K562 (cell line): ENCODE data around the gene PDGFRA. TPM values are rescaled to one million over a fixed set of nuclear protein-coding genes. Genes with fewer than 3 reads are reported as not detected.
A peak's percentile ranks its signal among the peaks of the same experiment; 100 is the strongest.
"Not testable (repeated sequence)": the region's sequence is repeated elsewhere in the genome, so short reads cannot be mapped to it uniquely, and the experiment has no call there.

Experiments
- ATAC-seq: fragments of 200-7000 bp; cut with Tn5 transposase; 3 replicates; pipeline ENCODE4 v1.9.1; 2020; ENCODE audit warnings: moderate library complexity
- BruUV-seq: library from RNA; stranded (reverse); fragments of 400-500 nt; replicated peaks from 2 replicates; lab custom pipeline; 2021; lab: Mats Ljungman, UMichigan
- CTCF ChIA-PET: fragments of 300-600 bp; formaldehyde crosslinking; extraction: SDS; loops from one replicate; lab custom pipeline; 2021; ENCODE audit warnings: low intra/inter-chr PET ratio; lab: Yijun Ruan, JAX
- POLR2A ChIA-PET: fragments of 300-600, 350-650 bp; sonication (Branson Sonifier 250); formaldehyde crosslinking; extraction: SDS; loops from one replicate; lab custom pipeline; 2021; ENCODE audit warnings: antibody characterized with exemption, inconsistent platforms; lab: Yijun Ruan, JAX
- DNase-seq, 4 experiments: peaks; one replicate each; pipeline versions ENCODE4 v3.0.0 to v3.0.0-alpha.2; 2011 to 2018; ENCODE audit warnings: low spot score in 3 of 4, mixed read lengths in 3 of 4; ENCODE audit errors: extremely low read depth in 1 of 4
- FAIRE-seq: peaks from 2 replicates; lab custom pipeline; 2011; peaks lifted over from hg19 to GRCh38; lab: Jason Lieb, UNC
- H2AFZ ChIP-seq: 2 replicates; pipeline ENCODE4 v1.6.0; 2011; ENCODE audit warnings: low read depth, low read length, control low read depth, inconsistent platforms
- H3K27ac ChIP-seq: fragments of 200-600 bp; 3 replicates; pipeline ENCODE4 v1.8.0; 2011; ENCODE audit warnings: low read depth, mild to moderate bottlenecking, control low read depth, inconsistent platforms, low read length, moderate library complexity, mixed read lengths; ENCODE audit errors: extremely low read depth
- H3K27me3 ChIP-seq, 2 experiments: fragments of 300-600 bp in 1 of 2; 2 replicates in 1 of 2; 3 replicates in 1 of 2; pipeline versions ENCODE4 v1.6.0 to v1.8.0; 2011; ENCODE audit warnings: inconsistent platforms in 2 of 2, low read length in 2 of 2, mild to moderate bottlenecking in 1 of 2, mixed read lengths in 1 of 2, moderate library complexity in 1 of 2; ENCODE audit not compliant: control insufficient read depth in 2 of 2, insufficient read depth in 2 of 2
- H3K36me3 ChIP-seq: fragments of 300-600 bp; 3 replicates; pipeline ENCODE4 v1.8.0; 2011; ENCODE audit warnings: mild to moderate bottlenecking, low read length, inconsistent platforms; ENCODE audit not compliant: control insufficient read depth, insufficient read depth
- H3K4me1 ChIP-seq, 2 experiments: fragments of 200-600 bp in 1 of 2; replicated peaks in 1 of 2; 2 replicates in 1 of 2; 3 replicates in 1 of 2; pipeline versions ENCODE4 v1.5.1 to v1.8.0; 2011; ENCODE audit warnings: inconsistent platforms in 2 of 2, low read length in 2 of 2, mild to moderate bottlenecking in 1 of 2, mixed read lengths in 1 of 2, moderate library complexity in 1 of 2; ENCODE audit not compliant: control insufficient read depth in 2 of 2, insufficient read depth in 2 of 2
- H3K4me2 ChIP-seq: 2 replicates; pipeline ENCODE4 v1.6.1; 2011; ENCODE audit warnings: low read length, control low read depth, inconsistent platforms, mixed read lengths; ENCODE audit not compliant: insufficient read depth
- H3K4me3 ChIP-seq: fragments of 200-600 bp; sonication (generic), shearing (Covaris generic); 2 replicates; pipeline ENCODE4 v1.5.1; 2016; ENCODE audit warnings: control low read depth, inconsistent platforms
- H3K79me2 ChIP-seq: fragments of 200-600 bp; 3 replicates; pipeline ENCODE4 v1.8.0; 2011; ENCODE audit warnings: low read length, inconsistent platforms; ENCODE audit not compliant: control insufficient read depth, insufficient read depth
- H3K9ac ChIP-seq, 2 experiments: 2 replicates each; pipeline versions ENCODE4 v1.6.0 to v1.6.1; 2011; ENCODE audit warnings: low read depth in 2 of 2, low read length in 2 of 2, control low read depth in 1 of 2, inconsistent platforms in 1 of 2, mild to moderate bottlenecking in 1 of 2, mixed read lengths in 1 of 2; ENCODE audit not compliant: insufficient read depth in 1 of 2
- H3K9me1 ChIP-seq: one replicate; pipeline ENCODE4 v1.6.0; 2011; ENCODE audit warnings: inconsistent platforms, mild to moderate bottlenecking, low read length, moderate library complexity; ENCODE audit not compliant: control insufficient read depth, insufficient read depth
- H3K9me3 ChIP-seq: replicated peaks from 2 replicates; pipeline ENCODE4 v1.5.1; 2011; ENCODE audit warnings: low read depth, low read length, inconsistent platforms; ENCODE audit not compliant: control insufficient read depth, insufficient read depth
- H4K20me1 ChIP-seq: replicated peaks from 2 replicates; pipeline ENCODE4 v1.6.1; 2011; ENCODE audit warnings: low read length, inconsistent platforms, mixed read lengths; ENCODE audit not compliant: control insufficient read depth, insufficient read depth
- CEBPB ChIP-seq: fragments of 450-650 bp; IDR thresholded peaks from 2 replicates; pipeline ENCODE4 v1.6.1; 2016; ENCODE audit warnings: missing genetic modification characterization, missing compliant biosample characterization
- SIN3B ChIP-seq: fragments of 450-650 bp; IDR thresholded peaks from 2 replicates; pipeline ENCODE4 v1.6.1; 2017; ENCODE audit warnings: low read depth, mild to moderate bottlenecking, moderate library complexity
- WGBS: fragments of 100-300 bp; shearing (Covaris generic); methylation state at CpG from one replicate; pipeline ENCODE4 v1.1.6; 2016; ENCODE audit warnings: low coverage, mixed read lengths; ENCODE audit not compliant: insufficient coverage; ENCODE audit errors: missing lambda C conversion rate; 5-methylcytosine and 5-hydroxymethylcytosine counted together
- in situ Hi-C: fragments of 300-500 bp; cut with MboI; formaldehyde crosslinking; loops from 4 replicates; pipeline ENCODE4 v1.15.0; 2018; ENCODE audit warnings: inconsistent platforms, mixed read lengths
- intact Hi-C: fragments of 100-400 bp; cut with micrococcal nuclease; formaldehyde crosslinking; loops from 2 replicates; pipeline ENCODE4 v1.14.2; 2022
- polyA plus RNA-seq, 8 experiments: library from polyadenylated mRNA; depleted of rRNA in 4 of 8; stranded (reverse) in 5 of 8; unstranded in 3 of 8; fragments of >200 nt; fragmentation: Nextera tagmentation in 2 of 8; fragmentation: Illumina TruSeq in 1 of 8; extraction: Ambion mirVana in 2 of 8; extraction: Trizol in 1 of 8; gene quantifications; 2 replicates each; pipeline versions ENCODE4 v1.2.1 to v1.2.3, GENCODE V29; 2011 to 2014; ENCODE audit warnings: inconsistent platforms in 1 of 8, missing spikeins in 1 of 8
- total RNA-seq, 7 experiments: library from RNA; depleted of rRNA in 6 of 7; stranded (reverse); fragments of >200 nt in 6 of 7; fragmentation: Illumina TruSeq in 2 of 7; extraction: Trizol in 2 of 7; gene quantifications; 2 replicates each; pipeline versions ENCODE4 v1.2.1 to v1.2.3, GENCODE V29; 2011 to 2021; ENCODE audit warnings: low replicate concordance in 1 of 7

PDGFRA gene
- total and polyA plus RNA-seq, 9 of the 15 experiments (the other 6 are each of a cell fraction or from before 2014, with no cell fraction given), result 0.40 TPM; not detected in 8

- Histone ChIP-seq H3K4me1 (peaks cover 0 to 12% of the 10 kb centered on the region in 2 experiments; a peak in 2 of 5 replicates), H3K9me1 (no peaks in the 10 kb centered on the region), H3K27ac (no peak overlapping the region)
- no peak for DNase-seq
- TF ChIP-seq SIN3B (no peak), CEBPB (0 out of 2 replicates have a peak, but pooled peaks have one; percentile 50)
- TF ChIP-seq, all 486 proteins: peak for 1
- ChIA-PET CTCF (interaction anchor here (0.5 to 2.1 kb wide), 9 partner anchors 304 to 1859 kb away, joined by 3 to 10 read pairs (median 4); no protein-coding TSS in a partner anchor), POLR2A (interaction anchor here (1.3 kb wide), 1 partner anchor 305 kb away, joined by 4 read pairs; no protein-coding TSS in a partner anchor)
- H3K36me3 ChIP-seq, result no peaks in the 10 kb centered on the region
- ATAC-seq, result peak; percentile 6; the same call in 1 of the 3 replicates
- intact Hi-C loops, result loop anchor here (2.0 to 10.0 kb wide), 4 partner anchors 527 to 1857 kb away; no protein-coding TSS in a partner anchor
- no TSS peak for BruUV-seq
- 0% methylated on average over 10 of the region's 10 CpGs for WGBS
- no peak overlapping the region for H2AFZ ChIP-seq
- H3K4me2 ChIP-seq, result no peak overlapping the region
- H3K27me3 ChIP-seq, result peaks cover 0 to 23% of the 10 kb centered on the region in 2 experiments; a peak in 3 of 5 replicates
- in situ Hi-C loops, result loop anchor here (5.0 to 25.0 kb wide), 3 partner anchors 747 to 1847 kb away; no protein-coding TSS in a partner anchor
- H3K9me3 ChIP-seq, result no peaks in the 10 kb centered on the region
- H3K4me3 ChIP-seq, result no peak overlapping the region
- H4K20me1 ChIP-seq, result no peaks in the 10 kb centered on the region; the same call in 1 of the 2 replicates
- H3K9ac ChIP-seq, result no peak overlapping the region
- no peak for FAIRE-seq
- no peaks in the 10 kb centered on the region for H3K79me2 ChIP-seq
Measured at GRCh38 chr4:54234497-54235205, 5.6 kb downstream of the PDGFRA start.

DNA sequence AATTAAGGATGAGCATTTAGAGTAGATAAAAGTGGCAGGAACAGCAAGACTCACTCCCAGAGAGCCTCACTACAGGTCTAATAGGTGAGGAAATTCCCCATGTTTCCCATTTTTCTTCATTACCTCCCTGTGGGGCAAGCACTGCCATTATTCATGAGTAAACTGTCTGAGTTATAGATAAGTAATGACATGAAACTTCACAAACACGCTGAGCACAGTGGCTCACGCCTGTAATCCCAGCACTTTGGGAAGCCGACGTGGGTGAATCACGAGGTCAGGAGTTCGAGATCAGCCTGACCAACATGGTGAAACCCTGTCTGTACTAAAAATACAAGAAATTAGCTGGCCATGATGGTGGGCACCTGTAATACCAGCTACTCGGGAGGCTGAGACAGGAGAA lies 7.2 kb downstream of the PDGFRA start:
- DNase-seq, CTCF ChIA-PET, H4K20me1 ChIP-seq, H3K9me3 ChIP-seq, BruUV-seq, H3K27me3 ChIP-seq, H3K79me2 ChIP-seq, FAIRE-seq, H3K27ac ChIP-seq, H3K9ac ChIP-seq, H3K36me3 ChIP-seq, H3K9me1 ChIP-seq, POLR2A ChIA-PET, H3K4me2 ChIP-seq, H3K4me3 ChIP-seq, ATAC-seq, H2AFZ ChIP-seq: not testable (repeated sequence)
- WGBS, result 1% methylated on average over 7 of the region's 7 CpGs
- in situ Hi-C loops, result loop anchor here (5.0 to 25.0 kb wide), 3 partner anchors 749 to 1849 kb away; no protein-coding TSS in a partner anchor
- intact Hi-C loops, result loop anchor here (10.0 kb wide), 1 partner anchor 742 kb away; no protein-coding TSS in a partner anchor
- peaks cover 0 to 12% of the 10 kb centered on the region in 2 experiments; a peak in 2 of 5 replicates for H3K4me1 ChIP-seq
